Natural killer cell treated with Interleukin-12 subunit alpha and Interleukin-12 subunit beta and Interleukin-15 and Interleukin-18, amount 100 ng/mL, for 72 hours (primary cell): ENCODE results near the gene MPRIP. TPM values are rescaled to one million over a fixed set of nuclear protein-coding genes. Genes with fewer than 3 reads are reported as not detected.

Experiments used
- ATAC-seq, 2 donors: fragments of 150-1000 bp; cut with Tn5 transposase in 1 of 2; sonication (Bioruptor Pico), chemical (Tn5 transposase) in 1 of 2; 2 replicates each; pipeline ENCODE4 v1.10.0; 2021
- DNase-seq: peaks from one replicate; pipeline ENCODE4 v3.0.0; 2022; ENCODE audit warnings: low spot score
- H3K27ac Mint-ChIP-seq, 2 donors: 1 replicate in 1 of 2; 2 replicates in 1 of 2; pipeline ENCODE4 v1.8.0; 2022; ENCODE audit warnings: mixed read lengths in 2 of 2, mild to moderate bottlenecking in 1 of 2, moderate library complexity in 1 of 2
- H3K27me3 Mint-ChIP-seq, 2 donors: 1 replicate in 1 of 2; 2 replicates in 1 of 2; pipeline ENCODE4 v1.8.0; 2022; ENCODE audit warnings: mixed read lengths in 2 of 2
- H3K36me3 Mint-ChIP-seq: one replicate; pipeline ENCODE4 v1.8.0; 2022; ENCODE audit warnings: mixed read lengths
- H3K4me1 Mint-ChIP-seq, 2 donors: 1 replicate in 1 of 2; 2 replicates in 1 of 2; pipeline ENCODE4 v1.8.0; 2022; ENCODE audit warnings: low read depth in 2 of 2, mixed read lengths in 2 of 2, mild to moderate bottlenecking in 1 of 2
- H3K4me3 Mint-ChIP-seq: one replicate; pipeline ENCODE4 v1.8.0; 2022; ENCODE audit warnings: mixed read lengths
- H3K9me3 Mint-ChIP-seq: 2 replicates; pipeline ENCODE4 v1.8.0; 2022; ENCODE audit warnings: mixed read lengths
- total RNA-seq, 2 donors: library from RNA; stranded (reverse); gene quantifications; one replicate each; pipeline ENCODE4 v1.2.3, GENCODE V29; 2022

MPRIP gene
- total RNA-seq, 2 donors from 2014 or later: 158 to 216 TPM

GRCh38 chr17:17071531-17072360 lies 29.5 kb downstream of the MPRIP start:
- Mint-ChIP-seq H3K4me1 (peaks cover 37 to 56% of the 10 kb centered on the region in 2 donors), H3K27me3 (no peaks in the 10 kb centered on the region), H3K36me3 (peaks cover 14% of the 10 kb centered on the region), H3K9me3 (no peaks in the 10 kb centered on the region), H3K27ac (no peak overlapping the region), H3K4me3 (no peak overlapping the region)
- DNase-seq (no peak), ATAC-seq (no peak)

- ATAC-seq (no peak), DNase-seq (no peak)
- peaks cover 35 to 56% of the 10 kb centered on the region in 2 donors for H3K4me1 Mint-ChIP-seq
- H3K36me3 Mint-ChIP-seq: peaks cover 14% of the 10 kb centered on the region
- H3K27me3 Mint-ChIP-seq: no peaks in the 10 kb centered on the region
- no peak overlapping the region for H3K4me3 Mint-ChIP-seq
- no peaks in the 10 kb centered on the region for H3K9me3 Mint-ChIP-seq
- H3K27ac Mint-ChIP-seq: no peak overlapping the region
These were observed 30.3 kb downstream of the MPRIP start for GRCh38 chr17:17072546-17072945.

- no peaks in the 10 kb centered on the region for H3K9me3 Mint-ChIP-seq
- no peak overlapping the region for H3K27ac Mint-ChIP-seq
- no peaks in the 10 kb centered on the region for H3K27me3 Mint-ChIP-seq
- H3K4me3 Mint-ChIP-seq: no peak overlapping the region
- ATAC-seq: no peak
- H3K36me3 Mint-ChIP-seq: peaks cover 14% of the 10 kb centered on the region
- H3K4me1 Mint-ChIP-seq: peaks cover 35 to 52% of the 10 kb centered on the region in 2 donors
- no peak for DNase-seq
These were observed 30.8 kb downstream of the MPRIP start for GRCh38 chr17:17073030-17073564.

- Mint-ChIP-seq H3K4me1 (peaks cover 36 to 51% of the 10 kb centered on the region in 2 donors), H3K9me3 (no peaks in the 10 kb centered on the region), H3K4me3 (no peak overlapping the region), H3K36me3 (peaks cover 14% of the 10 kb centered on the region), H3K27me3 (no peaks in the 10 kb centered on the region), H3K27ac (no peak overlapping the region)
- ATAC-seq: no peak
- DNase-seq: no peak
These were observed 31.5 kb downstream of the MPRIP start for GRCh38 chr17:17073581-17074403.

GRCh38 chr17:17075125-17075781 lies 33.0 kb downstream of the MPRIP start:
- peaks cover 6% of the 10 kb centered on the region for H3K36me3 Mint-ChIP-seq
- no peaks in the 10 kb centered on the region for H3K9me3 Mint-ChIP-seq
- peaks cover 41 to 44% of the 10 kb centered on the region in 2 donors for H3K4me1 Mint-ChIP-seq
- H3K27ac Mint-ChIP-seq: peak overlapping the region in 1 of 2 donors; percentile 46
- no peaks in the 10 kb centered on the region for H3K27me3 Mint-ChIP-seq
- H3K4me3 Mint-ChIP-seq: no peak overlapping the region
- no peak for DNase-seq
- no peak for ATAC-seq

- H3K4me3 Mint-ChIP-seq: no peak overlapping the region
- H3K27ac Mint-ChIP-seq: no peak overlapping the region
- no peaks in the 10 kb centered on the region for H3K27me3 Mint-ChIP-seq
- no peak for ATAC-seq
- no peaks in the 10 kb centered on the region for H3K9me3 Mint-ChIP-seq
- no peaks in the 10 kb centered on the region for H3K36me3 Mint-ChIP-seq
- H3K4me1 Mint-ChIP-seq: peaks cover 37 to 41% of the 10 kb centered on the region in 2 donors
- DNase-seq: no peak
These were observed 33.8 kb downstream of the MPRIP start for GRCh38 chr17:17076066-17076465.

GRCh38 chr17:17077101-17077500 lies 34.8 kb downstream of the MPRIP start:
- ATAC-seq: no peak
- no peak for DNase-seq
- no peak overlapping the region for H3K27ac Mint-ChIP-seq
- H3K27me3 Mint-ChIP-seq: no peaks in the 10 kb centered on the region
- H3K4me1 Mint-ChIP-seq: peaks cover 37% of the 10 kb centered on the region in 2 donors
- H3K4me3 Mint-ChIP-seq: no peak overlapping the region
- H3K9me3 Mint-ChIP-seq: no peaks in the 10 kb centered on the region
- no peaks in the 10 kb centered on the region for H3K36me3 Mint-ChIP-seq

GRCh38 chr17:17077861-17078732 lies 35.8 kb downstream of the MPRIP start:
- H3K9me3 Mint-ChIP-seq: no peaks in the 10 kb centered on the region
- ATAC-seq (no peak), DNase-seq (no peak)
- H3K27me3 Mint-ChIP-seq: no peaks in the 10 kb centered on the region
- H3K4me3 Mint-ChIP-seq: no peak overlapping the region
- no peaks in the 10 kb centered on the region for H3K36me3 Mint-ChIP-seq
- H3K27ac Mint-ChIP-seq: no peak overlapping the region
- H3K4me1 Mint-ChIP-seq: peaks cover 33 to 35% of the 10 kb centered on the region in 2 donors

- Mint-ChIP-seq H3K27ac (no peak overlapping the region), H3K9me3 (no peaks in the 10 kb centered on the region)
These were observed 36.6 kb downstream of the MPRIP start for GRCh38 chr17:17078832-17079231.

GRCh38 chr17:17079336-17079735 lies 37.1 kb downstream of the MPRIP start:
- no peak overlapping the region for H3K27ac Mint-ChIP-seq
- DNase-seq (no peak), ATAC-seq (no peak)
- H3K9me3 Mint-ChIP-seq: no peaks in the 10 kb centered on the region
- H3K4me3 Mint-ChIP-seq: no peak overlapping the region
- no peaks in the 10 kb centered on the region for H3K36me3 Mint-ChIP-seq
- H3K4me1 Mint-ChIP-seq: peaks cover 30 to 31% of the 10 kb centered on the region in 2 donors
- H3K27me3 Mint-ChIP-seq: no peaks in the 10 kb centered on the region

More at GRCh38 chr17:17078832-17079231, 36.6 kb downstream of the MPRIP start:
- no peak overlapping the region for H3K4me3 Mint-ChIP-seq
- no peak for ATAC-seq
- H3K36me3 Mint-ChIP-seq: no peaks in the 10 kb centered on the region
- H3K4me1 Mint-ChIP-seq: peaks cover 31% of the 10 kb centered on the region in 2 donors
- H3K27me3 Mint-ChIP-seq: no peaks in the 10 kb centered on the region
- DNase-seq: no peak

GRCh38 chr17:17079761-17080160 lies 37.5 kb downstream of the MPRIP start:
- no peak overlapping the region for H3K27ac Mint-ChIP-seq
- no peaks in the 10 kb centered on the region for H3K36me3 Mint-ChIP-seq
- H3K4me1 Mint-ChIP-seq: peaks cover 26% of the 10 kb centered on the region in 2 donors
- H3K27me3 Mint-ChIP-seq: no peaks in the 10 kb centered on the region
- H3K4me3 Mint-ChIP-seq: no peak overlapping the region
- no peak for ATAC-seq
- DNase-seq: no peak
- H3K9me3 Mint-ChIP-seq: no peaks in the 10 kb centered on the region

- Mint-ChIP-seq H3K36me3 (no peaks in the 10 kb centered on the region), H3K27ac (no peak overlapping the region), H3K27me3 (no peaks in the 10 kb centered on the region), H3K4me1 (peaks cover 22 to 23% of the 10 kb centered on the region in 2 donors), H3K9me3 (no peaks in the 10 kb centered on the region), H3K4me3 (no peak overlapping the region)
- ATAC-seq (no peak), DNase-seq (no peak)
These were observed 37.9 kb downstream of the MPRIP start for GRCh38 chr17:17080181-17080631.

GRCh38 chr17:17080781-17081180 lies 38.5 kb downstream of the MPRIP start:
- H3K27me3 Mint-ChIP-seq: no peaks in the 10 kb centered on the region
- no peaks in the 10 kb centered on the region for H3K9me3 Mint-ChIP-seq
- ATAC-seq: no peak
- no peak for DNase-seq
- no peak overlapping the region for H3K4me3 Mint-ChIP-seq
- no peaks in the 10 kb centered on the region for H3K36me3 Mint-ChIP-seq
- peaks cover 16 to 18% of the 10 kb centered on the region in 2 donors for H3K4me1 Mint-ChIP-seq
- peak overlapping the region in 1 of 2 donors; percentile 49 for H3K27ac Mint-ChIP-seq
